ENCODE data around the gene DHRS11.

DHRS11 gene, protein sequence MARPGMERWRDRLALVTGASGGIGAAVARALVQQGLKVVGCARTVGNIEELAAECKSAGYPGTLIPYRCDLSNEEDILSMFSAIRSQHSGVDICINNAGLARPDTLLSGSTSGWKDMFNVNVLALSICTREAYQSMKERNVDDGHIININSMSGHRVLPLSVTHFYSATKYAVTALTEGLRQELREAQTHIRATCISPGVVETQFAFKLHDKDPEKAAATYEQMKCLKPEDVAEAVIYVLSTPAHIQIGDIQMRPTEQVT

DNA sequence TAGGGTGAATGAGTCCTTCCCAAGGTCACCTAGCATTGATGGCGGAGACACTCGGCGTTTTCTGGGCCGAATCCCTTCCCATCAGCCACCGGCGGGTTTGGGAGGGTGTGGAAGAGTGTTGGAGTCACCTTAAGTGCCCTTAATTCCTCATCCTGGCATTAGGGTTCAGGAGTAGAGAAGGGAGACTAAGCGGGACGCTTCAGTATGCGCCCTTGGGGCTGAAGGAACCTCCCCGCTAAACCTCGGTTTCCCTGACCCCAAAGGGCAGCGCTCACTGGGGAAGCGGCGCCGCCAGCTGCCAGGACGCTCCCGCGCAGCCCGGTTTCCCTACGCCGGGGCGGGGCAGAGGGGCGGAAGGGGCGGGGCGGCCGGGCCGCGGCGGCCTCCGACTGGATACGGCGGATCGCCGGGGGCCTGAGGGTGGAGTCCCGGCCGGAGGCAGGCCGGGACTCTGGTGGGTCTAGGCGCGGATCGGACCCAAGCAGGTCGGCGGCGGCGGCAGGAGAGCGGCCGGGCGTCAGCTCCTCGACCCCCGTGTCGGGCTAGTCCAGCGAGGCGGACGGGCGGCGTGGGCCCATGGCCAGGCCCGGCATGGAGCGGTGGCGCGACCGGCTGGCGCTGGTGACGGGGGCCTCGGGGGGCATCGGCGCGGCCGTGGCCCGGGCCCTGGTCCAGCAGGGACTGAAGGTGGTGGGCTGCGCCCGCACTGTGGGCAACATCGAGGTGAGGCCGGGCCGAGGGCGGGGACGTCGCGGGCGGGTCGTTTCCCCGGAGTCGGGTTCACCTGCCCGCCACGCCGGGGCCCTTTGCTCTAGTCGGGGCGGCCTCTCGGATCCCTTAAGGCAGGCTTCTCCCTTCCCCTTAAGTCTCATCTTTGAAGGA lies at the start of gene DHRS11:
DHRS11 (plus strand) TSS at position 446 of the 882 bp plus-strand sequence; CDS start at position 577, 131 bp downstream.
- DNase-seq: peak; percentile 69

DNA sequence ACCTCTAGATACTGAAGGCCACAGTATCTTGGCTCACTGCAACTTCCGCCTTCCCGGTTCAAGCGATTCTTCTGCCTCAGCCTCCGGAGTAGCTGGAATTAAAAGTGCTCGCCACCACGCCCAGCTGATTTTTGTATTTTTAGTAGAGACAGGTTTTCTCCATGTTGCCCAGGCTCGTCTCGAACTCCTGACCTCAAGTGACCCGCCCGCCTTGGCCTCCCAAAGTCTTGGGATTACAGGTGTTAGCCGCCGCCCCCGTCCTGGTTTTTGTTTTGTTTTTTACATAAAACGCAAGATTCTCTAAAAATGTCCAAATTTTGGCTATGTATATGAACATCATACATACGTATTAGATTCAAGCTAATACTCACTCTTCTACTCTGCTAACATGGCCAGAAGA lies 48.9 kb upstream of the DHRS11 start:
- DNase-seq: no peak

DNA sequence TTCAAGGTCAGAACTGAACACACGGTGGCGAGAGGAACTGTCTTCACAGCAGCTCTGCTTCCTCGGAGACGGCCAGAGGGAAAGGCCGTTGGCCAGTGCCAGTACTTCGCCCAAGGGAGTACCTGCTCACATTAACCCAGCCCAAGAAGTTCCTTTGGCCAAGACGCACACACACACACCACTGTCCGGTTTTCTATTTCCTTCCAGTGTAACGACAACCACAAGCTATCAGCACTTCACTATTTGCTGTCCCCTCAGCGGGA lies 47.7 kb upstream of the DHRS11 start:
- no peak for DNase-seq

DNA sequence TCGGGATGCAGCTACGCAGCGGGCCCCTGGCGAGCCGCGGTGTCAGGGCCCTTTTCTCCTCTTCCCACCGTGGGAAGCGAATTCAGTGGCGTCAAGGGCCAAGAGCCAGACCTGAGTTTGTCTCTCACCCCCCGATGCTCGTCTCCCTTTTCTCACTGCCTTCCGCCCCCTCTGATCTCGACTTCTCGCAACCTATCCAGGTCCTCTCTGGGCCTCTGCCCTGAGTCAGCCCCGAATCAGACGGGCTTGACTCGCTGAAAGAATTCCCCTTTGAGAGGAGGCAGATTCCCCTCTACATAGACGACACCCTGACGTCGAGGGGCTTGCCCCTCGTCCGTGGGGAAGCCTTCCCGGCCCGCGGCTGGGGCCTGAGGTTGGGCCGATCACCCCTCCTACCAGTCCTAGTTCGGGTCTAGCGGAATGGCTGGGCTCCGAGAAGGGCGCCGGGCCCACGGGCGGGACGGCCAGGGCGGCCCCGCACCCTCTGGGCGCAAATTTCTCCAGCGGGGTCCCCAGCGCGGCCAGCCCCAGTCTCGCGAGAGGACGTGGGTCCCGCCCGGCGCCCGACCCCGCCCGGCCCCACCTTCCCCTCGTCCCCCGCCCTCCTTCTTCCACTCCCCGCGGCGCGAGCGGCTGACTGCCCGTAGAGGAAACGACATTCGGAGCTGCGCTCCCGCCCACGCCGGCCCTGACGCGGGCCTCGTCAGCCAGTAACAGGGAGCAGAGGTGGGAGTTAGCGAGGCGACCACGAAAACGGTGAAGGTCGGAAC lies 47.2 kb upstream of the DHRS11 start, which contains the start of gene GGNBP2:
GGNBP2 (plus strand) TSS at position 613 of the 770 bp plus-strand sequence. CDS start 806 bp downstream, outside the sequence.
- DNase-seq: peak; percentile 85

DNA sequence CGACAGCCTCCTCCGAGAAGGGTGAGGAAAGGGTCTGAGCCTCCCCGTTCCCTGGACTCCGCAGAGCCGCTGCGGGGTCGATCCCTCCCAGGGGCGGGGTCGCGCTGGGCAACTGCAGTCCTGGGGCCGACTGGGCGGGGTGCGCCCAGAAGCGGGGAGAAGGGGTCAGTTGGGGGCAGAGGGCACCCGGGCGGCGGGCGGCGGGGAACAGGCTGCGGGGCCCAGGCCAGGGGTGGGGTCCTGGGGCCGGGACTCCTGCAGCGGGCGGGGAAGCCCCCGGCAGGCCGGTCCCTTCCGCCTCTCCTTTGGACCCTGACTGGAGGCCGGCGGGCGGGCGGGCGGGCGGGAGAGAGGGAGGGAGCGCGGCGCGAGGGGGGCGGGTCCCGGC lies 46.6 kb upstream of the DHRS11 start:
- DNase-seq: no peak

DNA sequence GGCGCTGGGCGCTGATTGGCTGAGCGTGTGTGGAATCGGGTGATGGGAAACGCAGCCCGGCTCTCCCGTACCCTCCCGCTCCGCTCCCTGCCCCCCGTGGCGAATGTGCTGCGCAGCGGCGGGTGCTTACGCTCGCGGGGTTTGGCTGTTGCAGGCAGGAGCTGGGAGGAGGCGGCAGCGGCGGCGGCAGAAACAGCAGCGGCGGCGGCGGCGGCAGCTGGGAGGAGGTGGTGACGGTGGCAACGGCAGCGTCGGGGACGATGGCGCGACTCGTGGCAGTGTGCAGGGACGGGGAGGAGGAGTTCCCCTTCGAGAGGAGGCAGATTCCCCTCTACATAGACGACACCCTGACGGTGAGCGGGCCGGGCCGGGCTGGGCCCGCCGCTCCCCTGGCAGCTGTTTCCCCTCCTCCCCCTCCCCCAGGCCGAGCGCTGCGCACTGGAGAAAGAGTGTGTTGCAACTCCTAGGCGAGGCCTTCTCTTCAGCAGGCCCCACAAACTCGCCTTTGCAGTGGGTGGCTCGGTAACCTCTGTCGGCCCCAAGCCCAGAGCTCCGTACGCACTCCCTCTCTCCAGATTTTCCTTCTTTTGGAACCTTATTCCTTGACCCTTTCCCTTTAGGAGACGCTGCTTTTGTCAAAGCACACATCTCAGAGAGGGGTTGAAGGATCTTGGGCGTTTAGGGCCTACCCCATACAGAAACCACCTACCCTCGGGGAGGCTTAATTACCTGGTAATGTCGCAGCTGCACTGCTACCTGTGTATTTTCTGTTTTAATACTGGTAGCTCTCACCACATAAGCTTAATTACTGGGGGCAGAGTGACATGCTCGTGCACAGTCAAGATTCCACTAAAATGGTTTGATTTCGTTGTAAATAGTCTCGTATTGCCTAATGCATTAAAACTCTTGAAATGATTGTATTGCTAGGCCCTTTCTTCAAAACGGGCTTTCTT lies 45.9 kb upstream of the DHRS11 start:
- DNase-seq: peak; percentile 95

DNA sequence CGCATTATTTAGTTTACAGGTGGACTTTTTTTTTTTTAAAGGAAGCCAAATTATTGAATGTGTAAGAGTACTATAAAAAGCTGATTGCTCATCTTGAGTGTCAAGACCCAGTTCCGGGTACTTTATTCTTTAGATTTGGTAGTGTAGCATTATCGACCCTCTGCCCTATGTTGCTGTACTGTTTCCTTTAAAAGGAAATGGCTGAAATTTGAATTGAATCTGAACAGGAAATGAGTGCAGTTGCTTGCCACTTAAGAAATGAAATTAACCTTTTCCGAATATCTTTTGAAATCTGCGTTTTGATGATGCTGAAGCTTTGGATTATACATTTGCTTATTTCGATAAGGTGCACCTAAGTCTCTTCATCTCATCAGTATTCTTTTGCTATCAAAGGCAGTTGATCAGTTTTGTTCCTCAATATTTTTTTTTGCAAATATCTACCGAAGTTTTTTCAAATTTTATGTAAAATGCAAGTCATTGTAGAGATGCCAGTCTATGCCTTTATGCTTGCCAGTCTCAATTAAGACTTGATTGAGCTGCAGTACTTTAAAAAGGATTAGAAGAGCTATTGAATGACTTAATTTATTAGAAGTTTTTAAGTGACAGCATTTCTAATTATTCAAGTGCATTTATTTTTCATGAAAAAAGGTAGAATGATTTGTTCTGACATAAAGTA lies 45.1 kb upstream of the DHRS11 start:
- no peak for DNase-seq

DNA sequence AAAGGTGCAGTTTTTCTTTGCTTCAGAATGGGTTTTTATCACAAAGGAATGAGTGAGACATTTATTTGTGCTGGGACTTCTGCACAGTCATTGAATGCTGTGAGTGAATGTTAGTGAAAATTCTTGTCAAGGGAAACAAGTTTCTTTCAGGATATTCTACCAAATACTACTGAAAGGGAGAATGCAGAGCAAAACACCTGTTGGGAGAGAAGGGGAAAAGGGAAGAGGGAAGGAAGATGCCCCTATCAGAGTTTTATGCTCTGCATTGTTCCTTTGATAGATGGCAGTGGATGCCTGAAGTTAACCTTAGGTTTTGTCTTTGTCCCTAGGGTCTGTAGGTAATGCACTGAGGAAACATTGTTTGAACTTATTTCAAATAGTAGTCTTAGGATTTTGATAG lies 43.9 kb upstream of the DHRS11 start:
- no peak for DNase-seq

DNA sequence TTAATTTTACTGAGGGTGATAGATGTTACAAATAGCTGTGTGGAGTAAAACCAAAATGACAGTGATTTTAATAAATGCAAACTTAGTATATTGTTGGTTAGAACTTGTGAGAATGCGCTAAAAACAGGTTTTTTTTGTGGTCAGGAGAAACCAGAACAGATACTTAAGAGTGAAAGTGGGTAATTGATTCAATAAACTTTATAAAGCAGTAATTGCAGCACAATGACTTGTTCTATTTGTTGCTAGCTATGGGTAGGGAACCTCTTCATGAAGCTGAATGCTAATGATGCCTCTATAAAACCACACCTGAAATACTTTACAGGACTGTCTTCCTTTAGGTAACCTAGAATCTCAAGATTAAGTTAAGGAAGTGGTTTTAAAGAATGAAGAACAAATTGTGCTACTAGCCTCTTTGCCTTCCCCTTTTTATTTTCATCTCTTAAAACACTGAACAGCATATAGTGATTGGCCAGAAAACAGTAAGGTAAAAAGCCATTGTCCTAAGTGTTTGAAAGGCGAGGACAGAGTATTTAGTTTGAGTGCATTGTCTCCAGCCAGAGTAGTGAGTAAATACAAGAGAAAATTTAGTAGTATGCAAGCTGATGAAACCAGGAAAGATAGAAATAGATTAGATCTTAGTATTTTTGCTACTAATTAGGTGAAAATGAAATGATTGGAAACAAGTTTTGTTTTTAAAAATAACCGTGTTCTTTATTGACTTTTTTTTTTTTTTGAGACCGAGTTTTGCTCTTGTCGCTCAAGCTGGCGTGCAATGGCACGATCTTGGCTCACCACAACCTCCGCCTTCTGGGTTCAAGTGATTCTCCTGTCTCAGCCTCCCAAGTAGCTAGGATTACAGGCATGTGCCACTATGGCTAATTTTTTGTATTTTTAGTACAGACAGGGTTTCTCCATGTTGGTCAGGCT lies 40.9 kb upstream of the DHRS11 start:
- no peak for DNase-seq

DNA sequence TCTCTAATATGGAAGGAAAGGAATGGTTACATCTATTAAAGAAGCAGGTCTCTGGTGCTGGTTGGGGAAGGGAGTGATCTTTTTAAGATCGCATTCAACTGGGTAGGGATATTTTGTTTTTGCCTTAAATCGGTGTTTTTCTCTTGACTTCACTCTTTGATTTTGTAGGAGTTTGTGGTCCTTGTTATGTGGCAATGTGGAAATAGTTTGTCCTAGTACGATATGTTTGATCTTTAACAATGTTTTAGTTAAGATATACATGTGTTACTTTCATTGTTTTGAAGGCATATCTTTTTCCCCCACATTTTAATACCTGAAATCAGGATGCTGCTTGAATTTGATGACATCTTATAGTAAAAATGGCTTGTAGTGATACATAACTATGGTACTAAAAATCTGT lies 38.2 kb upstream of the DHRS11 start:
- no peak for DNase-seq

DNA sequence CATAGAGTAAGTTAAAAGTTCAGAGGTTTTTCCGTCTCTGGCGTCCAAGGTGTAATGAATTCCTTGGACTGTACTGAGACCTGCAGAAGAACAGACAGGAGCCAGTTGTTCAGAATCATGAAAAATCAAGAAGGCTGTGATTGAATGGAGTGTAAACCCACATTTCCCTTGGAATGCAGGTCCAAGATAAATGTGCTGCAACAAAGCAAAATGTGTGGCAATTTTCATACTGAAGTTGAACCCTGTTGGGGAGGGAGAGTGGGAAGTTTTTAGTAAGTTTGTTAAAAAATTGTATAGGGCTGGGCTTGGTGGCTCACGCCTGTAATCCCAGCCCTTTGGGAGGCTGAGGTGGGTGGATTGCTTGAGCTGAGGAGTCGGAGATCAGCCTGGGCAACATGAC lies 25.6 kb upstream of the DHRS11 start:
- no peak for DNase-seq

DNA sequence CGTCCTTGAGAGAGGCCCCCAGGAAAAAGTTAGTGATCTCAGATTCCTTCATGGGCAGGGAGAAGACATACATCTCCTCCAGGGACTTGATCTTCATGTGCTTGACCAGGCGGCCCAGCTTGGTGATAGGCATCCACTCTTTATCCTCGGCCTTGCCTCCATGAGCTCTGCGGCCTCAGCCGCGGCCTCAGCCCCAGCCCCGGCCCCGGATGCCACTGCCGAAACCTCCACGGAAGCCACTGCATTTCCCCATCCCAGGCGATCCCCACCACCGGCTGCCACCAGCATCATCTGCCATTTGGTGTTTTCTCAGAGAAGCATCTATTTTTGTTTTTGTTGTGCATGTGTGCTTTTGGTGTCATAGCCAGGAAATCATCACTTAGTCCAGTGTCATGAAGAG lies 16.7 kb upstream of the DHRS11 start:
- DNase-seq: no peak

DNA sequence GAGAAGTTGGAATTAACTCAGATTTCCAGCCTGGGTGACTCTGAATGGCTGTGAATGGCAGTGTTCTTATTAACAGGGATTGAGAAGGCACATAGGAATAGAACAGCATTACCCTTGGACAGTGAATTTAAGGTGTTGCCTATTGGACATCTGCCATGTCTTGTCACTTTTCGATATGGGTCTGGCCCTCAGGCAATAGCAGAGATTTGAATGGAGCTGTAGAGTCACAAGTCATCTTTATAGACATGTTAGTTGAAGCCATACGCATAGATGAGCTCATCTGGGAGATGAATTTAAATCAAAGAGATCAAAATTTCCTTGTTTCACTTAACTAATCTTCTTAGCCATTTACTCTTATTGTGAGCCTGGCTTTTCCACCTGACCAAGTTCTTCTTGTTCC lies 14.9 kb upstream of the DHRS11 start:
- no peak for DNase-seq

DNA sequence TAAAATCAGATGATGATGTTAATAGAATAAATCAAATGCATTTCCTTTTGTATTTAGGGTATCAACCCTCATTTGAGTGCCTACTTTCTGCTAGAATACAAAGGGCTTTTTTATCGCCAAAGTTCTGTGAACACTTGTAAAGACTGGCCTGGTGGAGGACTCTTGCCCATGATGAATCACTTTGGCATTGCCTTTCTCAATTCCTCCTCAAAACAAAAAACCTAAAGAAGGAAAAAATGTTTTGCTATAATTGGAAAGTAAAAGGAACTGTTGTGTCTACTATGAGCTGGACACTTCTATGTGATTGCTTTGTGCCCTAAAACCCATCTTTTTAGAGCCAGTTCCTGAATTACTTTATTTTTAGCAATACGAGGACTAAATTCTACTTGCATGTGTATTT lies 13.0 kb upstream of the DHRS11 start:
- no peak for DNase-seq

DNA sequence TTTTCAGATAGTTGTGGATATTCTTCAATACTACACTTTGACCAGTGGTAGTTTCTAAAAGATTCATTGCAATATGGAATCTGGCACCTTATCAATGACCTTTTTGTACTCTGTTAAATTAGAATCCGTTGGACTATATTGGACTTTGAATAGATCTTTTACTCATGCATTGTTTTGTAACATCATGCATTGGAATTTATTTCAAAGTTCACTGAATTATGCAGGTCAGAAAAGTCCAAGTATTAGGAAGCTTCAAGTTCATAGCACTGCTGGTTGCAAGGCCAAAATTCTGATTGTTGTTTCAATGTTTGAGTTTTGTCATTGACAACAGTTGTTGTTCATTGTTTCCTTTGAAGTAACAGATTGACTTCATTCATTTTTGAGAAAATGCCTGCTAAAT lies 7.9 kb upstream of the DHRS11 start:
- DNase-seq: no peak

DNA sequence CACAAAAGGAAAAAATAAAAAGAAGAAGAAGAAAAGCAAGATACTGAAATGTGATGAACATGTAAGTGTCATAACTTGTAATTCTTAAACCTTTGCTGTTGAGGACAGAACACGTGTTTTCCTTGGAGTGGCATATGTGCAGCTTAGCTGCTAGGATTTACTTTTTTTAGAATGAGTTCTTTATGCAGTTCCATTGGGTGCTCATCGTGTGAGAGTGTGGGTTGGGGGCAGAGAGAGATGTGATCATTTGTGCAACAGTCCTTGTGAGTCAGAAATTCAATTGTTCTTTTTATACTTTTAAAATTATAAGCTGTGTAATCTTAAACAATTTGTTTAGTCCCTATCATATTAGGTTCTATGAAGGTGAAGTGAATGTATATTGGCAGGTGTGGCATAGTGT lies 5.5 kb upstream of the DHRS11 start:
- DNase-seq: no peak

DNA sequence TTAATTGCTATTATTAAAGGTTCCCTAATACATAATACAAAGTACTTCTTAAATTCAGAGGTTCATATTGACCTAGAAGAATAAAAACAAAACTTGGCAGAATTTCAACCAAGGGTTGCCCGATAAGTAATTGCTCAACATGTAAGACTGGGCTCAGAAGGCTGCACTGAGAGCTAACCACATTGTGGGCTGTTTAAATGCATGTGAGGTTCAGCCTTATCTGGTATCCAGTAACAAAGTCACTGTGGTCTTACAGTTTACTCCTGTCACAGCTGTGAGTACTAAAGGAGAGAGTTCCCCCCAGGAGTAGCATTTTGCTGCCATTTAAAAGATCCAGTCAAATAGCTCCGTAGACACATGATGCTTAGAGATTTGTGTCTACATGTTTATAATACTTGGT lies 1.6 kb upstream of the DHRS11 start:
- DNase-seq: no peak

DNA sequence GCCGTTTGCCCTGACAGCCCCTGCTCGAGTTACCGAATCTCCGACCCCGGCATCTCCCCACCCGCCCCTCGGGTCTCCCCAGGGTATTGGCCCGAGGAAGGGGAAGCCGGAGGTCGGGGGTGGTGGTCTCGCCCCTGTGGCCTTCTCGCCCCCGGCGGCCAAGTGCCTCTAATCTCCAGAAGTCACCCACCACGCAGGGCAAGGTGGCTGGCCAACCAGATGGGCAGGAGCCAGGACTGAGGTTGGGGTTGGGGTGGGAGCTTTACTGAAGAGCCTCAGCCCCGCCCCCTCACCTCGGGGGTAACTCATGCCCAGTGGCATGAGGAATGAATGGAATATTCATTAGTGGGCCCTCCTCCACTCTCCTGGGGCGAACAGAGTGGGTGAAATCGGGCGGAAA lies 637 bp downstream of the DHRS11 start:
- DNase-seq: no peak

DNA sequence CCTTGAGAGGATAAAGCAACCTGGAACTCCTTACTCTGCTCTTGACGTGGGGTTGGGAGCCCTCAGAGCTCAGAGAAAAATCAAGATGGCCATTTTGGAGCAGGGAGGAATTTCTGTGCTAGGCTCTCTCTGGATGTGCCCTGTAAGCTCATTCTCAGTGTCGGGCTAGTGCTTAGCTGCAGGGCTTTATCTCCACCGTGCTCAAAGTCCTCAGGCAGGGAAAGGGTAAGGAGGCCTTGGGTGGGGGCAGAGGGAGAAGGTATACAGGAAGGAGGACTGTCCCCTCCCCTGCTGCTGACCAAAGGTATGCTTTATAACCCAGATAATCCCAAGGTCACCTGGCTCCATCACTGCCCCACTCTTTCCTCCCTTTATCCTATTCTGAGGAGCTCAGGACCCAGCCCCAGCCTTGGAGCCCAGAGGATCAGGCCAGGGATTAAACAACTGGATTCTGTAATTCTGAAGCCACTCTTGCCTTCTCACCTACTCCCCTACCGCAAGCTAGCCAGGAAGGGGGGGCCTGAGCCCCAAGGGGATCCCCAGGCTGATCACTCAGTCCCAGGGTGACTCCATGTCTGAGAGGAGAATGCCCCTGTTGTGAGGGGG lies 1.1 kb downstream of the DHRS11 start:
- DNase-seq: no peak

DNA sequence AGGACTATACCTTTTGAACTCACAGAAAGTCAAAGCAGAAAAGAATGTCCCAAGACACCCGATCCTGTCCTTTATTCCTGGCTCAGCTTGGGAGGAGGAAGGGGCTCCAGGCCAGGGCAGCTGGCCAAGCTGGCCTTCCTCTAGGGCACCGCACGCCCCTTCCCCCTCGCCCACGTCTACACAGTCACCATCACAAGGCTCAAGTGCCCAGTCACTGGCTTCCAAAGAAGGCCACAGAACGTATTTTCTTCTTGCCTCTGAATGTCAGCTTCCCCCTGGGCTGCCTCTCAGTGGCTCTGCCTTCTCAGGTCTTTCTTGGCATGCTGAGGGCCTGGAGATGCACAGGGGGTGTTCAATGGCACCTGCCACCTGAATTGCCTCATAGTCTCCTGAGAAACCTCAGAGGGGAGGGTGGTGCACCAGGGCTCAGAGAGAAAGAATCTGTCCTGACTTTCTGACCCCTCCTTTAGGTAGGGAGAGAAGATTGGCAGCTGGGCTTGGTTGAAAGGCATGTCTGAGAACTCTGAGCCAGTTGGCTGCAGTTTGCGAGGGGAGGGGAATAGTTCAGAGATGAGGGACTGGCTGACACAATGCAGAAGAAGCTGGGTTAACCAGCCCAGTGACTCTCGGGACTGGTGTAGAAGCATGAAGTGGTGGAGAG lies 2.1 kb downstream of the DHRS11 start:
- no peak for DNase-seq

Measured in T1000 (cell line).